ENCODE data around the gene FREM1. TPM values are rescaled to one million over a fixed set of nuclear protein-coding genes. Genes with fewer than 3 reads are reported as not detected.

Gene FREM1
- total RNA-seq, 1 donor from 2014 or later = 1.7 TPM

GRCh38 chr9:14830057-14830456, 80.2 kb downstream of the FREM1 start:
- no peak for TF ChIP-seq CTCF (IDR thresholded peaks at IDR 0.05; ENCODE audit: partially characterized antibody, unreplicated experiment)
- Mint-ChIP-seq H3K27me3 (ENCODE audit: unreplicated experiment) (no peaks in the 10 kb centered on the region), H3K36me3 (ENCODE audit: unreplicated experiment) (peaks cover 8% of the 10 kb centered on the region), H3K4me1 (ENCODE audit: low read depth, unreplicated experiment) (no peaks in the 10 kb centered on the region), H3K27ac (ENCODE audit: unreplicated experiment) (no peak overlapping the region), H3K9me3 (ENCODE audit: unreplicated experiment) (peaks cover 2% of the 10 kb centered on the region), H3K4me3 (ENCODE audit: unreplicated experiment) (no peak overlapping the region)
- DNase-seq = no peak

- TF ChIP-seq CTCF (IDR thresholded peaks at IDR 0.05; ENCODE audit: partially characterized antibody, unreplicated experiment) = no peak
- no peak for DNase-seq
- H3K4me1 Mint-ChIP-seq (ENCODE audit: low read depth, unreplicated experiment) = no peaks in the 10 kb centered on the region
- H3K27ac Mint-ChIP-seq (ENCODE audit: unreplicated experiment) = no peak overlapping the region
- peaks cover 8% of the 10 kb centered on the region for H3K36me3 Mint-ChIP-seq (ENCODE audit: unreplicated experiment)
- no peak overlapping the region for H3K4me3 Mint-ChIP-seq (ENCODE audit: unreplicated experiment)
- H3K27me3 Mint-ChIP-seq (ENCODE audit: unreplicated experiment) = no peaks in the 10 kb centered on the region
- H3K9me3 Mint-ChIP-seq (ENCODE audit: unreplicated experiment) = peaks cover 2% of the 10 kb centered on the region
Measured at GRCh38 chr9:14829204-14829603, 81.0 kb downstream of the FREM1 start.

- H3K4me1 Mint-ChIP-seq (ENCODE audit: low read depth, unreplicated experiment) = no peaks in the 10 kb centered on the region
- H3K27ac Mint-ChIP-seq (ENCODE audit: unreplicated experiment) = no peak overlapping the region
Measured at GRCh38 chr9:14827805-14828204, 82.4 kb downstream of the FREM1 start.

GRCh38 chr9:14824481-14824880, 85.7 kb downstream of the FREM1 start:
- Mint-ChIP-seq H3K36me3 (ENCODE audit: unreplicated experiment) (no peaks in the 10 kb centered on the region), H3K27ac (ENCODE audit: unreplicated experiment) (no peak overlapping the region), H3K4me1 (ENCODE audit: low read depth, unreplicated experiment) (no peaks in the 10 kb centered on the region), H3K27me3 (ENCODE audit: unreplicated experiment) (no peaks in the 10 kb centered on the region), H3K4me3 (ENCODE audit: unreplicated experiment) (no peak overlapping the region), H3K9me3 (ENCODE audit: unreplicated experiment) (no peaks in the 10 kb centered on the region)
- no peak for TF ChIP-seq CTCF (IDR thresholded peaks at IDR 0.05; ENCODE audit: partially characterized antibody, unreplicated experiment)
- DNase-seq = no peak

More at GRCh38 chr9:14827805-14828204, 82.4 kb downstream of the FREM1 start:
- H3K27me3 Mint-ChIP-seq (ENCODE audit: unreplicated experiment) = no peaks in the 10 kb centered on the region
- H3K36me3 Mint-ChIP-seq (ENCODE audit: unreplicated experiment) = peaks cover 8% of the 10 kb centered on the region
- H3K9me3 Mint-ChIP-seq (ENCODE audit: unreplicated experiment) = peaks cover 2% of the 10 kb centered on the region
- DNase-seq = no peak
- H3K4me3 Mint-ChIP-seq (ENCODE audit: unreplicated experiment) = no peak overlapping the region
- TF ChIP-seq CTCF (IDR thresholded peaks at IDR 0.05; ENCODE audit: partially characterized antibody, unreplicated experiment) = no peak

GRCh38 chr9:14823800-14824199, 86.4 kb downstream of the FREM1 start:
- H3K4me3 Mint-ChIP-seq (ENCODE audit: unreplicated experiment) = no peak overlapping the region
- H3K27me3 Mint-ChIP-seq (ENCODE audit: unreplicated experiment) = no peaks in the 10 kb centered on the region
- no peak for DNase-seq
- H3K36me3 Mint-ChIP-seq (ENCODE audit: unreplicated experiment) = no peaks in the 10 kb centered on the region
- no peak for TF ChIP-seq CTCF (IDR thresholded peaks at IDR 0.05; ENCODE audit: partially characterized antibody, unreplicated experiment)
- no peaks in the 10 kb centered on the region for H3K4me1 Mint-ChIP-seq (ENCODE audit: low read depth, unreplicated experiment)
- no peak overlapping the region for H3K27ac Mint-ChIP-seq (ENCODE audit: unreplicated experiment)
- no peaks in the 10 kb centered on the region for H3K9me3 Mint-ChIP-seq (ENCODE audit: unreplicated experiment)
